Measurements from ENCODE around the gene OPCML.

Gene OPCML

GRCh38 chr11:133545199-133545803 lies 13.0 kb upstream of the OPCML start:
- no peak for TF ChIP-seq CTCF (conservative IDR thresholded peaks at IDR 0.05; ENCODE audit: low read depth)
- DNase-seq (ENCODE audit: low spot score), result no peak
- ChIA-PET CTCF (no interaction called here), POLR2A (ENCODE audit: low non-redundant PET) (no interaction called here)
- H3K27ac ChIP-seq, result no peak overlapping the region

GRCh38 chr11:133541720-133542095 lies 9.4 kb upstream of the OPCML start:
- ChIA-PET POLR2A (ENCODE audit: low non-redundant PET) (no interaction called here), CTCF (no interaction called here)
- no peak for TF ChIP-seq CTCF (conservative IDR thresholded peaks at IDR 0.05; ENCODE audit: low read depth)
- H3K27ac ChIP-seq, result no peak overlapping the region
- DNase-seq (ENCODE audit: low spot score), result no peak

- CTCF ChIA-PET, result no interaction called here
- POLR2A ChIA-PET (ENCODE audit: low non-redundant PET), result no interaction called here
- no peak for TF ChIP-seq CTCF (conservative IDR thresholded peaks at IDR 0.05; ENCODE audit: low read depth)
- H3K27ac ChIP-seq, result no peak overlapping the region
- DNase-seq (ENCODE audit: low spot score), result no peak
These were observed 8.9 kb upstream of the OPCML start for GRCh38 chr11:133541021-133541719.

- no peak for DNase-seq (ENCODE audit: low spot score)
- ChIA-PET CTCF (no interaction called here), POLR2A (ENCODE audit: low non-redundant PET) (no interaction called here)
- no peak for TF ChIP-seq CTCF (conservative IDR thresholded peaks at IDR 0.05; ENCODE audit: low read depth)
- H3K27ac ChIP-seq, result no peak overlapping the region
These were observed 3.9 kb upstream of the OPCML start for GRCh38 chr11:133536198-133536597.

- TF ChIP-seq CTCF (conservative IDR thresholded peaks at IDR 0.05; ENCODE audit: low read depth), result no peak
- CTCF ChIA-PET, result no interaction called here
- POLR2A ChIA-PET (ENCODE audit: low non-redundant PET), result no interaction called here
- no peak for DNase-seq (ENCODE audit: low spot score)
- H3K27ac ChIP-seq, result no peak overlapping the region
These were observed 904 bp upstream of the OPCML start for GRCh38 chr11:133533205-133533604.

- CTCF ChIA-PET, result no interaction called here
- no peak for TF ChIP-seq CTCF (conservative IDR thresholded peaks at IDR 0.05; ENCODE audit: low read depth)
- no peak for DNase-seq (ENCODE audit: low spot score)
- POLR2A ChIA-PET (ENCODE audit: low non-redundant PET), result no interaction called here
- no peak overlapping the region for H3K27ac ChIP-seq
These were observed 843 bp downstream of the OPCML start for GRCh38 chr11:133531458-133531857.
